Measurements from ENCODE around the gene MAK.
"Not testable (repeated sequence)": the region's sequence is repeated elsewhere in the genome, so short reads cannot be mapped to it uniquely, and the experiment has no call there.

DNA sequence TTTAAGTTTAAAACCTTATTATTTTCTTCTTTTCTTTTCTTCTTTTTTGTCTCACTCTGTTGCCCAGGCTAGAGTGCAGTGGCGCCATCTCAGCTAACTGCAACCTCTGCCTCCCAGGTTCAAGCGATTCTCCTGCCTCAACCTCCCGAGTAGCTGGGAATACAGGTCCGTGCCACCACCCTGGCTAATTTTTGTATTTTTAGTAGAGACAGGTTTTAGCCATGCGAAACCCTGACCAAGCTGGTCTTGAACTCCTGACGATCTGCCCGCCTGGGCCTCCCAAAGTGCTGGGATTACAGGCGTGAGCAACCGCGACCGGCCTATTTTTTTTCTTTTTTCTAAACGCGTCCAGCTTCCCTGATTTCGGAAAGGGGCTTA lies 43.9 kb upstream of the MAK start:
- TF ChIP-seq POLR2A (IDR thresholded peaks at IDR 0.05) = not testable (repeated sequence)
- TF ChIP-seq, protein P1, sequence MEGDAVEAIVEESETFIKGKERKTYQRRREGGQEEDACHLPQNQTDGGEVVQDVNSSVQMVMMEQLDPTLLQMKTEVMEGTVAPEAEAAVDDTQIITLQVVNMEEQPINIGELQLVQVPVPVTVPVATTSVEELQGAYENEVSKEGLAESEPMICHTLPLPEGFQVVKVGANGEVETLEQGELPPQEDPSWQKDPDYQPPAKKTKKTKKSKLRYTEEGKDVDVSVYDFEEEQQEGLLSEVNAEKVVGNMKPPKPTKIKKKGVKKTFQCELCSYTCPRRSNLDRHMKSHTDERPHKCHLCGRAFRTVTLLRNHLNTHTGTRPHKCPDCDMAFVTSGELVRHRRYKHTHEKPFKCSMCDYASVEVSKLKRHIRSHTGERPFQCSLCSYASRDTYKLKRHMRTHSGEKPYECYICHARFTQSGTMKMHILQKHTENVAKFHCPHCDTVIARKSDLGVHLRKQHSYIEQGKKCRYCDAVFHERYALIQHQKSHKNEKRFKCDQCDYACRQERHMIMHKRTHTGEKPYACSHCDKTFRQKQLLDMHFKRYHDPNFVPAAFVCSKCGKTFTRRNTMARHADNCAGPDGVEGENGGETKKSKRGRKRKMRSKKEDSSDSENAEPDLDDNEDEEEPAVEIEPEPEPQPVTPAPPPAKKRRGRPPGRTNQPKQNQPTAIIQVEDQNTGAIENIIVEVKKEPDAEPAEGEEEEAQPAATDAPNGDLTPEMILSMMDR (IDR thresholded peaks at IDR 0.05) = not testable (repeated sequence)

All from lower leg skin (tissue), 3 donors.